ENCODE data around the gene CPNE6. TPM values are rescaled to one million over a fixed set of nuclear protein-coding genes. Genes with fewer than 3 reads are reported as not detected.

The CPNE6 gene
- total and polyA plus RNA-seq, 2 of the 8 experiments (the other 6 are each of a cell fraction or from before 2014, with no cell fraction given) = 0.05 TPM; not detected in 1

DNA sequence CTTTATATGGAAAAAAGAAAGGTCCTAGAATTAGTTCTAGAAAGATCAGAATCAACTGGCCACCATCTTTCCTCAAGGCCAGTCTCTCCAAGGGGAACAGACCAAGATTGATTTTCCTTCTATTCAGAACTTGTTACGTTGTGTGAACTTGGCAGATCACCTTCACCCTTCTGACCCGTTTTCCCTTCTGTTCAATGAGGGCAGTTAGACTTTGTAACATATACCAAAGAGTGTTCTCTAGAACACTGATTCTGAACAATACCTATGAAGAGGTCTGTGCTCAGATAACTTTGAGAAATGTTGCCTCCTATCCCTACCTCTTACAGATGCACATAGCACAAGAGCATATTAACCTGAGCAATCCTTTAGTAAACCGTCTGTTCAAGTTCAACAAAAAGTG, 12.1 kb downstream of the CPNE6 start (continued):
- TF ChIP-seq CHD7 (IDR thresholded peaks at IDR 0.05; ENCODE audit: insufficient replicate concordance, low read length) = no peak

Data from H1 (cell line).